GM12801 (cell line): Measurements from ENCODE around the gene MAPT.

Experiments
- TF ChIP-seq, protein P1 (sequence below): IDR thresholded peaks from one replicate; pipeline ENCODE4 v1.5.1; 2011; ENCODE audit warnings: control low read depth; ENCODE audit not compliant: insufficient read length; ENCODE audit errors: extremely low read depth

MAPT gene

DNA sequence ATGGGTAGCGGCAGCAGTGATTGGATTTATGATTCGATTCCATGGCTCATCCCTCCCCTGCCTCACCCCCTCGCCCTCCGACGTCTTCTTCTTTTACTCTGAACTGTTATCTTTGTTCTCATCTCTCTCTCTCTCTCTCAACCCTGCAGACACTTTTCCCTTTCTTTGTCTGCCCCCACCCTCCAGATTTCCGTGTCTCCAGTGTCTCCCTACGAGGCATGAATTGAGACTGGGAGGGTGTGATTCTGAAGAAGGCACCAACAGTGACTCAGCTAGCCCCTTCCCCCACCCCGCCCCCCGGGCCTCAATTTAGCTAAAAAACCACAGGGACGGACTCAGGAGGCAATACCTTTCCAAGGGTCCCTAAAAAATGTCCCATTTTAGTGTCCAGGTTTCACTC is 57.0 kb downstream of the MAPT start:
- TF ChIP-seq, protein P1, sequence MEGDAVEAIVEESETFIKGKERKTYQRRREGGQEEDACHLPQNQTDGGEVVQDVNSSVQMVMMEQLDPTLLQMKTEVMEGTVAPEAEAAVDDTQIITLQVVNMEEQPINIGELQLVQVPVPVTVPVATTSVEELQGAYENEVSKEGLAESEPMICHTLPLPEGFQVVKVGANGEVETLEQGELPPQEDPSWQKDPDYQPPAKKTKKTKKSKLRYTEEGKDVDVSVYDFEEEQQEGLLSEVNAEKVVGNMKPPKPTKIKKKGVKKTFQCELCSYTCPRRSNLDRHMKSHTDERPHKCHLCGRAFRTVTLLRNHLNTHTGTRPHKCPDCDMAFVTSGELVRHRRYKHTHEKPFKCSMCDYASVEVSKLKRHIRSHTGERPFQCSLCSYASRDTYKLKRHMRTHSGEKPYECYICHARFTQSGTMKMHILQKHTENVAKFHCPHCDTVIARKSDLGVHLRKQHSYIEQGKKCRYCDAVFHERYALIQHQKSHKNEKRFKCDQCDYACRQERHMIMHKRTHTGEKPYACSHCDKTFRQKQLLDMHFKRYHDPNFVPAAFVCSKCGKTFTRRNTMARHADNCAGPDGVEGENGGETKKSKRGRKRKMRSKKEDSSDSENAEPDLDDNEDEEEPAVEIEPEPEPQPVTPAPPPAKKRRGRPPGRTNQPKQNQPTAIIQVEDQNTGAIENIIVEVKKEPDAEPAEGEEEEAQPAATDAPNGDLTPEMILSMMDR: no peak

DNA sequence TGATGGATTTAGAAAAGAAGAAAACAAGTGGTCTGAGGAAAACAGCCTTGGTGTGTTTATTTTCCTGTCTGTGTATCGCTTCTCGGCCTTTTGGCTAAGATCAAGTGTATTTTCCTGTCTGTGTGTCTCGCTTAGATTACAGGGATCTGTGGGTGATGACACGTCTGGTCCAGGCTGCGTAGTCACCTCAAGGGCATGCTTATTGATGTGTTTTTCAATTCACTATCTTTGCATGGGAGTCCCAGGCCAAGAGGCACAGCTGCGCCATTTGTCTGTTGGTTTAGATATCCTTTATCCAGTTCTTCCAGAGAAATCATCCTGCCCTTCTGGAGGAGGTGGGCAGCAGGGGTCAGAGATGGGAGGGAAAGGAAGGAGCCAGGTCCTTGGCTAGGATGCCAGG is 57.6 kb downstream of the MAPT start:
- TF ChIP-seq, protein P1: no peak

DNA sequence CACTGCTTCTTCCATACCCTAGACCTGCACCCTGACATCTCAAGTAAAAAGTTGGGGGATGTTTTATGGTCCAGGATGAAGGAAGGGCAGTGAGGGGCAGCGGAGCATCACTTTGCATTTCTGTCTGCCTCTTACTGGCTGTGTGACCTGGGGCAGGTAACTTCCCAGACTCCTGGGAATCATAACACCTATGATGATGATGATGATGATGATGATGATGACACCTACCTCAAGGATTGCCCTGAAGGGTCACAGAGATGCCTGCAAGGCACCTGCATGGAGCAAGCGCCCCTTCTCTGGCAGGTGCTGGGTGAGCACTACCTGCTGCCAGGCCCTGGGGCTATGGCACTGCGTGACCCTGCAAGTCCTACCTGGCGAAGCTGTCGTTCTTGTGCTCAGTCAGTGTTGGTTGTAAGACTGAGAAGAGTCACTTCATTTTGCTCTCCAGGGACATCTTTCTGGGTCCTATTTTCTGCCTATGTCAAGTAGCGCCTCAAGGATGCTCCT is 58.5 kb downstream of the MAPT start:
- TF ChIP-seq, protein P1: no peak

DNA sequence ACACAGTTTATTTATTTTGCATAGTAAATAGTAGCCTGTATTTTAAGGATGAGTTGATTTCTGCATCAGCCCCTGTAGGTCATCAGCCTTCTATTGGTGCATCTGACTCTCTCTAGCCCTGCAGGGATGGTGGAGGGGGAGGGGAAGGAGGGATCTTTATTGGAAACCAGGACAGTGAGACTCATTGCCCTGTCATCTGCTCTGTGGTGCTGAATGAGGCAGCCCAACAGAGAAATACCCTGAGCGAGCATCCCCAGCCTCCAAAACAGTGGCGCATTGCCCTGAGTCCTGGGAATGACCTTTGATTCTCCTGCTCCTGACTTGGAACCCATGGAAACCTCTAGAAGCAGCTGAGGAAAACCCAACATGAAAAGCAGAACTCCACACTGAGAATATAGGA is 59.2 kb downstream of the MAPT start:
- TF ChIP-seq, protein P1: no peak

DNA sequence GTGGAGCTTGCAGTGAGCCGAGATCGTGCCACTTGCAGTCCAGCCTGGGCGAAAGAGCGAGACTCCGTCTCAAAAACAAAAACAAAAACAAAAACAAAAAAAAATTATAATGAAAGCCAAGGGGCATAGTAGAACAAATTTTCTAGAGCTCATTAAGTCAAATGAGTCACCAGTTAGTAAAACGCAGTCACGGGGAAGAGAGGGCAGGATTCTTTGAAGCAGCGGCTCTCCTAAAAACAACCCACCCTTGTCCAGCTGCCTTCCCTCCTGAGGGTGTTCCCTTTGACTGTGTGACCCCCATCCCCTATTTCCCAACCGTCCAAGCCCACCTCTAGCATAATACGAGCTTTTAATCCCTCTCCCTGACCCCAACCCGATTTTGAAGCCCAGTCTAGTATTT is 60.6 kb downstream of the MAPT start:
- TF ChIP-seq, protein P1: no peak

DNA sequence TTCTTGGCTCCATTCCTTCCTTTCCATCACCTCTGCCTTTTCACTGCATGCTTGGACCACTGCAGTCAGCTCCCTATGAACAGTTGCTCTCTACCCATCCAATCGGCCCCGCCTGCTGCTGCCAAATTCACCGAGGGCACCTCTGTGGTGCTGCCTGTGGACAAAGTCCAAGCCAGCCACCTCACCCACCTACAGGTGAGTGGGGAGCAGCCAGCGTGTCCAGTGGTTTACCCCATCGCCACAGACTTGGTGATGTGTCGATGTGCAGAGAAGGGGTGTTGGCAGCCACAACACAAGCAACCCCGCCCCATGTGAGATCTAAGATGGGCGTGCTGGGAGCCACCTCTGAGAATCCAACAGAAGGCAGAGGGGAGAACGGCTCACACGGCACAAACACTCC is 61.0 kb downstream of the MAPT start:
- TF ChIP-seq, protein P1: no peak

DNA sequence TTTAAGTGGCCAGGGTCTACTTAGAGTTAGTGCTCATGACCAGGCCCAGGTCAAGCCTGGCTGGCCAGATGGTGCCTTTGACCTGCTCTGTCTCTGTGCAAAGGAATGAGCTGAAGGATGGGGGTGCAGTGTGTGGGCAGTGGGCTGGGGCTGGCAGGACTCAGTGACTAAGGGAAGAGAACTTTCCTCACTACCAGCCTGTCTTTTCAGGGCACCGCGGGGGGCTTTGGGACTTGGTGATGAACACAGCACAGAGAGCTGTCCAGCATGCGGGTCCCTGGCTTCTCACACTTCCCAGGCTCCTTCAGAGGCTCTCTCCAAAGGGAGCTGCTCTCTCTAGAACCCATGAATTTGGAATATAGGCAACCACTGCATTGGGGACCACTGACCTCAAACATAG is 61.7 kb downstream of the MAPT start:
- TF ChIP-seq, protein P1: no peak

DNA sequence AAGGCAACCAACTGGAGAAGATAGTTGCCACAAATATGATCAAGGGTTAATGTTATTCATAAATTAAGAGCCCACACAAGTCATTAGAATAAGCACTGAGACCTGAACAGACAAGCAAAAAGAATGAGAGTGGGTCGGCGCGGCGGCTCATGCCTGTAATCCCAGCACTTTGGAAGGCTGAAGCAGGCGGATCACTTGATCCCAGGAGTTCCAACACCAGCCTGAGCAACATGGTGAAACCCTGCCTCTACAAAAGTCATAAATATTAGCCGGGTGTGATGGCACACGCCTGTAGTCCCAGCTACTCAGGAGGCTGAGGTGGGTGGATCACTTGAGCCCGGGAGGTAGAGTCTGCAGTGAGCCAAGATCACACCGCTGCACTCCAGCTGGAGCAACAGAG is 64.0 kb downstream of the MAPT start:
- TF ChIP-seq, protein P1: no peak
